ENCODE data around the gene ALAS1. TPM values are rescaled to one million over a fixed set of nuclear protein-coding genes. Genes with fewer than 3 reads are reported as not detected.

Gene ALAS1
- total RNA-seq, 2 experiments from 2014 or later, result 34.4 to 43.6 TPM

- peaks cover 23% of the 10 kb centered on the region for H3K4me1 ChIP-seq (ENCODE audit: insufficient read depth, low read length, poor library complexity, severe bottlenecking)
- BruUV-seq (replicated peaks), result no TSS peak
These were observed 56.6 kb downstream of the ALAS1 start for GRCh38 chr3:52254608-52255007.

GRCh38 chr3:52256159-52256558, 58.2 kb downstream of the ALAS1 start:
- Histone ChIP-seq H3K4me2 (ENCODE audit: low read length) (no peak overlapping the region), H3K79me2 (ENCODE audit: insufficient read depth, low read depth, low read length) (peaks cover 4% of the 10 kb centered on the region; the same call in 1 of the 2 replicates), H3K9me3 (ENCODE audit: low read length) (no peaks in the 10 kb centered on the region), H4K20me1 (ENCODE audit: insufficient read depth, low read length) (no peaks in the 10 kb centered on the region), H3K4me3 (ENCODE audit: low read depth, low read length, poor library complexity, severe bottlenecking) (no peak overlapping the region), H2AFZ (ENCODE audit: low read length) (no peak overlapping the region), H3K36me3 (ENCODE audit: insufficient read depth, low read length) (peaks cover 96% of the 10 kb centered on the region), H3K4me1 (ENCODE audit: insufficient read depth, low read length, poor library complexity, severe bottlenecking) (peaks cover 23% of the 10 kb centered on the region), H3K27ac (ENCODE audit: low read depth, low read length, poor library complexity, severe bottlenecking) (no peak overlapping the region), H3K9me2 (ENCODE audit: insufficient read depth, low read length) (no peaks in the 10 kb centered on the region)
- TF ChIP-seq CTCF (conservative IDR thresholded peaks at IDR 0.05; ENCODE audit: low read length) (no peak), EZH2phosphoT487 (IDR thresholded peaks at IDR 0.05; ENCODE audit: borderline replicate concordance, low read depth, low read length) (no peak)
- no TSS peak for BruUV-seq (replicated peaks)
- POLR2A ChIA-PET, result interaction anchor here (1.3 kb wide), 1 partner anchor 31 kb away, joined by 3 read pairs; the partner anchor contains the start of gene TLR9
- intact Hi-C loops (cut with micrococcal nuclease; ENCODE audit: unreplicated experiment), result no loop called here
- DNase-seq (ENCODE audit: low spot score), result no peak
- CTCF ChIA-PET (ENCODE audit: unreplicated experiment), result no interaction called here

More at GRCh38 chr3:52254608-52255007, 56.6 kb downstream of the ALAS1 start:
- intact Hi-C loops (cut with micrococcal nuclease; ENCODE audit: unreplicated experiment), result no loop called here
- TF ChIP-seq EZH2phosphoT487 (IDR thresholded peaks at IDR 0.05; ENCODE audit: borderline replicate concordance, low read depth, low read length) (no peak), CTCF (conservative IDR thresholded peaks at IDR 0.05; ENCODE audit: low read length) (no peak)
- ChIA-PET CTCF (ENCODE audit: unreplicated experiment) (no interaction called here), POLR2A (interaction anchor here (1.6 kb wide), 1 partner anchor 29 kb away, joined by 5 read pairs; the partner anchor contains the start of gene TLR9)
- Histone ChIP-seq H3K9me3 (ENCODE audit: low read length) (no peaks in the 10 kb centered on the region), H2AFZ (ENCODE audit: low read length) (no peak overlapping the region), H3K4me3 (ENCODE audit: low read depth, low read length, poor library complexity, severe bottlenecking) (no peak overlapping the region), H4K20me1 (ENCODE audit: insufficient read depth, low read length) (no peaks in the 10 kb centered on the region), H3K79me2 (ENCODE audit: insufficient read depth, low read depth, low read length) (no peaks in the 10 kb centered on the region; the same call in 1 of the 2 replicates), H3K4me2 (ENCODE audit: low read length) (no peak overlapping the region), H3K9me2 (ENCODE audit: insufficient read depth, low read length) (no peaks in the 10 kb centered on the region), H3K36me3 (ENCODE audit: insufficient read depth, low read length) (peaks cover 96% of the 10 kb centered on the region), H3K27ac (ENCODE audit: low read depth, low read length, poor library complexity, severe bottlenecking) (no peak overlapping the region)
- no peak for DNase-seq (ENCODE audit: low spot score)

- Histone ChIP-seq H3K4me1 (ENCODE audit: insufficient read depth, low read length, poor library complexity, severe bottlenecking) (peaks cover 23% of the 10 kb centered on the region), H3K79me2 (ENCODE audit: insufficient read depth, low read depth, low read length) (peaks cover 8% of the 10 kb centered on the region; the same call in 1 of the 2 replicates), H3K4me3 (ENCODE audit: low read depth, low read length, poor library complexity, severe bottlenecking) (no peak overlapping the region), H3K9me3 (ENCODE audit: low read length) (no peaks in the 10 kb centered on the region), H4K20me1 (ENCODE audit: insufficient read depth, low read length) (no peaks in the 10 kb centered on the region), H3K36me3 (ENCODE audit: insufficient read depth, low read length) (peaks cover 96% of the 10 kb centered on the region), H3K4me2 (ENCODE audit: low read length) (no peak overlapping the region), H3K9me2 (ENCODE audit: insufficient read depth, low read length) (no peaks in the 10 kb centered on the region), H2AFZ (ENCODE audit: low read length) (no peak overlapping the region), H3K27ac (ENCODE audit: low read depth, low read length, poor library complexity, severe bottlenecking) (no peak overlapping the region)
- DNase-seq (ENCODE audit: low spot score), result no peak
- POLR2A ChIA-PET, result interaction anchor here (1.3 kb wide), 1 partner anchor 31 kb away, joined by 3 read pairs; the partner anchor contains the start of gene TLR9
- TF ChIP-seq EZH2phosphoT487 (IDR thresholded peaks at IDR 0.05; ENCODE audit: borderline replicate concordance, low read depth, low read length) (no peak), CTCF (conservative IDR thresholded peaks at IDR 0.05; ENCODE audit: low read length) (no peak)
- no TSS peak for BruUV-seq (replicated peaks)
- CTCF ChIA-PET (ENCODE audit: unreplicated experiment), result no interaction called here
- intact Hi-C loops (cut with micrococcal nuclease; ENCODE audit: unreplicated experiment), result no loop called here
These were observed 58.7 kb downstream of the ALAS1 start for GRCh38 chr3:52256622-52257021.

Measured in OCI-LY7 (cell line).